HL-60 (cell line): ENCODE data around the gene SETD7.

ENCODE experiments used
- DNase-seq, 2 experiments: peaks; one replicate each; pipeline ENCODE4 v3.0.0-alpha.2; 2010 to 2020; ENCODE audit warnings: low read depth in 1 of 2, low spot score in 1 of 2
- H3K27ac ChIP-seq: fragments of 250-450 bp; sonication (Bioruptor Pico); replicated peaks from 2 replicates; pipeline ENCODE4 v1.5.1; 2020; ENCODE audit warnings: mild to moderate bottlenecking, moderate library complexity
- H3K27me3 ChIP-seq: fragments of 250-450 bp; sonication (Bioruptor Pico); 2 replicates; pipeline ENCODE4 v1.5.1; 2021; ENCODE audit warnings: mild to moderate bottlenecking, moderate library complexity; ENCODE audit not compliant: insufficient read depth, poor library complexity, severe bottlenecking
- H3K4me3 ChIP-seq: replicated peaks from 2 replicates; pipeline ENCODE4 v1.5.1; 2011; ENCODE audit warnings: mild to moderate bottlenecking, control low read depth, low read length; ENCODE audit not compliant: insufficient read depth
- GABPA ChIP-seq: IDR thresholded peaks from 2 replicates; pipeline ENCODE4 v1.6.1; 2012; ENCODE audit warnings: low read depth
- POLR2AphosphoS5 ChIP-seq: IDR thresholded peaks from 2 replicates; pipeline ENCODE4 v1.6.1; 2012; ENCODE audit warnings: low read depth
- SPI1 ChIP-seq: IDR thresholded peaks from 2 replicates; pipeline ENCODE4 v1.6.1; 2012; ENCODE audit warnings: low read depth, mild to moderate bottlenecking, borderline replicate concordance
- TF ChIP-seq, protein P1 (sequence below): IDR thresholded peaks from 2 replicates; pipeline ENCODE4 v1.6.1; 2012; ENCODE audit warnings: low read depth; ENCODE audit not compliant: insufficient replicate concordance
- TF ChIP-seq, protein P2 (sequence below): IDR thresholded peaks from one replicate; pipeline ENCODE4 v1.5.1; 2011; ENCODE audit warnings: low read length, control low read depth, inconsistent platforms; ENCODE audit not compliant: insufficient read depth

The SETD7 gene

DNA sequence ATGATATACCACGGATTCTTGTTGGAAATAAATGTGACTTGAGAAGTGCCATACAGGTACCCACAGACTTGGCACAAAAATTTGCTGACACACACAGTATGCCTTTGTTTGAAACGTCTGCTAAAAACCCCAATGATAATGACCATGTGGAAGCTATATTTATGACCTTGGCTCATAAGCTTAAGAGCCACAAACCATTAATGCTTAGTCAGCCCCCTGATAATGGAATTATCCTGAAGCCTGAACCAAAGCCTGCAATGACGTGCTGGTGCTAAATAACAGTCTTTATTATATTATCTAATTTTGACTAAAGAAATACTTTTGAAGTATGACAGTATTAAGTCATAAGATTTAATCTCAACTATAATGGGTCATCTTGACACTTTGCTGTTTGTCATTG lies 83.2 kb downstream of the SETD7 start:
- TF ChIP-seq POLR2AphosphoS5: no peak
- no peak for TF ChIP-seq SPI1
- TF ChIP-seq, protein P1, sequence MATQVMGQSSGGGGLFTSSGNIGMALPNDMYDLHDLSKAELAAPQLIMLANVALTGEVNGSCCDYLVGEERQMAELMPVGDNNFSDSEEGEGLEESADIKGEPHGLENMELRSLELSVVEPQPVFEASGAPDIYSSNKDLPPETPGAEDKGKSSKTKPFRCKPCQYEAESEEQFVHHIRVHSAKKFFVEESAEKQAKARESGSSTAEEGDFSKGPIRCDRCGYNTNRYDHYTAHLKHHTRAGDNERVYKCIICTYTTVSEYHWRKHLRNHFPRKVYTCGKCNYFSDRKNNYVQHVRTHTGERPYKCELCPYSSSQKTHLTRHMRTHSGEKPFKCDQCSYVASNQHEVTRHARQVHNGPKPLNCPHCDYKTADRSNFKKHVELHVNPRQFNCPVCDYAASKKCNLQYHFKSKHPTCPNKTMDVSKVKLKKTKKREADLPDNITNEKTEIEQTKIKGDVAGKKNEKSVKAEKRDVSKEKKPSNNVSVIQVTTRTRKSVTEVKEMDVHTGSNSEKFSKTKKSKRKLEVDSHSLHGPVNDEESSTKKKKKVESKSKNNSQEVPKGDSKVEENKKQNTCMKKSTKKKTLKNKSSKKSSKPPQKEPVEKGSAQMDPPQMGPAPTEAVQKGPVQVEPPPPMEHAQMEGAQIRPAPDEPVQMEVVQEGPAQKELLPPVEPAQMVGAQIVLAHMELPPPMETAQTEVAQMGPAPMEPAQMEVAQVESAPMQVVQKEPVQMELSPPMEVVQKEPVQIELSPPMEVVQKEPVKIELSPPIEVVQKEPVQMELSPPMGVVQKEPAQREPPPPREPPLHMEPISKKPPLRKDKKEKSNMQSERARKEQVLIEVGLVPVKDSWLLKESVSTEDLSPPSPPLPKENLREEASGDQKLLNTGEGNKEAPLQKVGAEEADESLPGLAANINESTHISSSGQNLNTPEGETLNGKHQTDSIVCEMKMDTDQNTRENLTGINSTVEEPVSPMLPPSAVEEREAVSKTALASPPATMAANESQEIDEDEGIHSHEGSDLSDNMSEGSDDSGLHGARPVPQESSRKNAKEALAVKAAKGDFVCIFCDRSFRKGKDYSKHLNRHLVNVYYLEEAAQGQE: no peak
- TF ChIP-seq, protein P2, sequence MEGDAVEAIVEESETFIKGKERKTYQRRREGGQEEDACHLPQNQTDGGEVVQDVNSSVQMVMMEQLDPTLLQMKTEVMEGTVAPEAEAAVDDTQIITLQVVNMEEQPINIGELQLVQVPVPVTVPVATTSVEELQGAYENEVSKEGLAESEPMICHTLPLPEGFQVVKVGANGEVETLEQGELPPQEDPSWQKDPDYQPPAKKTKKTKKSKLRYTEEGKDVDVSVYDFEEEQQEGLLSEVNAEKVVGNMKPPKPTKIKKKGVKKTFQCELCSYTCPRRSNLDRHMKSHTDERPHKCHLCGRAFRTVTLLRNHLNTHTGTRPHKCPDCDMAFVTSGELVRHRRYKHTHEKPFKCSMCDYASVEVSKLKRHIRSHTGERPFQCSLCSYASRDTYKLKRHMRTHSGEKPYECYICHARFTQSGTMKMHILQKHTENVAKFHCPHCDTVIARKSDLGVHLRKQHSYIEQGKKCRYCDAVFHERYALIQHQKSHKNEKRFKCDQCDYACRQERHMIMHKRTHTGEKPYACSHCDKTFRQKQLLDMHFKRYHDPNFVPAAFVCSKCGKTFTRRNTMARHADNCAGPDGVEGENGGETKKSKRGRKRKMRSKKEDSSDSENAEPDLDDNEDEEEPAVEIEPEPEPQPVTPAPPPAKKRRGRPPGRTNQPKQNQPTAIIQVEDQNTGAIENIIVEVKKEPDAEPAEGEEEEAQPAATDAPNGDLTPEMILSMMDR: no peak
- no peak for TF ChIP-seq GABPA
- Histone ChIP-seq H3K27ac (no peak overlapping the region), H3K4me3 (no peak overlapping the region), H3K27me3 (no peaks in the 10 kb centered on the region)
- no peak for DNase-seq

DNA sequence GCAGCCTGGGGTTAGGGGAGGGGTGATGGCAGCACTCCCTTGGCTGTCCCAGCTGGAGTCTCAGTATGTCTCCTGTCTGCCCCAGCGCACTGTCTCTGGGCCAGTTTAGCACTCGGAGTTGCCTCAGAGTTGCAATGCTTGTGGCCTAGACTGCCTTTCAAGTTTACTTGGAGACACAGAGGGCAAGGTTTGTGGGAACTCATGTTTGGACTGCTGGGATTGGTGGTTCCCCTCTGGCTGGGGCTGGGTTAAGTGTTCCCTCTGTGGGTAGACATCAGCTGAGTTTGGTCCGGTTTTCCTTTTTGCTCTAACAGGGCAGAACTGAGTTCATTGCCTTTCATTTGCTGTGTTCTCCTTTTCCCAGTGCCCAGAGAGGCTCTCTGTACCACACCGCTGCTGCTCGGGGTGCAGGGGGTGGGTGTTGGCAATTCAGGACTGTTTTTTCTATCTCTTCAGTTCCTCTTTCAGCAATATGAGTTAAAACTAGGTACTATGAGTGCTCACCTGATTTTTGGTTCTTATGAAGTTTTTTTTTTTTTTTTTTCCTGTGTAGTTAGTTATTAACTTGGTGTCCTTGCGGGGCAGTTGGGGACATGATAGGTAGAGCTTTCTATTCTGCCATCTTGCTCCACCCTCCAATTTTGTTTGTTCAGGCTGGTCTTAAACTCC lies 84.9 kb downstream of the SETD7 start:
- peak; percentile 70 for TF ChIP-seq SPI1
- TF ChIP-seq, protein P2: no peak
- no peaks in the 10 kb centered on the region for H3K27me3 ChIP-seq
- DNase-seq: peak in 1 of 2 experiments; percentile 49
- no peak overlapping the region for H3K4me3 ChIP-seq
- H3K27ac ChIP-seq: no peak overlapping the region

DNA sequence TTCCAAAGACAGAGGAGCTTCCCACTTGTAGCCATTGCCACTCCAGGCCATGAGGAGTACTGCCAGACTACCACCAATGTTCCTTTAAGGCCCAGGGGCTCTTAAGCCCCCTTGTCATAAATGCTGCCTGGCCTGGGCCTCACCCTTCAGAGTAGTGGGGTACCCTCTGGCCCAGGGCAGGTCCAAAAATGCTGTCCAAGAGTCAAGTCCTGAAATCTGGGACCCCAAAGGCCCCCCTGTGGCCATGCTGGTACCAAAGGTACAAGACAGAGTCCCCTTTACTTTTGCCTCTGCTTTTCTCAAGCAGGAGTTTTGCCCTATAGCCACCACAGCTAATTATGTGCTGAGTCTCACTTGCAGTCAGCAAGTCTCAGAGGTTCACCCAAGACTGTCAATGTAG lies 85.7 kb downstream of the SETD7 start:
- TF ChIP-seq, protein P2: no peak
- TF ChIP-seq, protein P1: peak; percentile 67
- TF ChIP-seq GABPA: no peak
- Histone ChIP-seq H3K27me3 (no peaks in the 10 kb centered on the region), H3K27ac (no peak overlapping the region), H3K4me3 (no peak overlapping the region)
- DNase-seq: no peak

DNA sequence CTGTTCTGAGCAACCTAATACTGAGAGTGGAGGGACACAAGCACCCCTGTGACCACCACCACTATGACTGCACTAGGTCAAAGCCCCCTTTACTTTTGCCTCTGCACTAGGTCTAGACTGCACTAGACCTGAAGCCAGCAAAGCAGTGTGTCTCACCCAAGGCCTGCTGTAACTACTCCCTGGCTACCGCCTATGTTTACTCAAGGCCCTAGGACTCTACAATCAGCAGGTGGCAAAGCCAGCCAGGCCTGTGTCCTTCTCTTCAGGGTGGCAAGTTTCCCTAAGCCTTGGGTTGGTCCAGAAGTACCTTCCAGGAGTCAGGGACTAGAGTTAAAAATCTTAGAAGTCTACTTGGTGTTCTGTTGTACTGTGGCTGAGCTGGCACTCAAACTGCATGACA lies 86.2 kb downstream of the SETD7 start:
- no peak for DNase-seq
- H3K27ac ChIP-seq: no peak overlapping the region

More for the DNA sequence above, 86.2 kb downstream of the SETD7 start:
- no peak for TF ChIP-seq SPI1
- TF ChIP-seq POLR2AphosphoS5: no peak
- TF ChIP-seq GABPA: no peak
- TF ChIP-seq, protein P1: no peak
- TF ChIP-seq, protein P2: no peak
- Histone ChIP-seq H3K27me3 (no peaks in the 10 kb centered on the region), H3K4me3 (no peak overlapping the region)
